GM19467 (cell line): ENCODE data around the gene DIAPH3.
A peak's percentile ranks its signal among the peaks of the same experiment; 100 is the strongest.

ENCODE experiments used
- ATAC-seq: cut with Tn5 transposase; IDR thresholded peaks from one replicate; pipeline ENCODE4 v1.9.1; 2021; ENCODE audit warnings: mild to moderate bottlenecking, moderate library complexity; ENCODE audit not compliant: unreplicated experiment

Gene DIAPH3

DNA sequence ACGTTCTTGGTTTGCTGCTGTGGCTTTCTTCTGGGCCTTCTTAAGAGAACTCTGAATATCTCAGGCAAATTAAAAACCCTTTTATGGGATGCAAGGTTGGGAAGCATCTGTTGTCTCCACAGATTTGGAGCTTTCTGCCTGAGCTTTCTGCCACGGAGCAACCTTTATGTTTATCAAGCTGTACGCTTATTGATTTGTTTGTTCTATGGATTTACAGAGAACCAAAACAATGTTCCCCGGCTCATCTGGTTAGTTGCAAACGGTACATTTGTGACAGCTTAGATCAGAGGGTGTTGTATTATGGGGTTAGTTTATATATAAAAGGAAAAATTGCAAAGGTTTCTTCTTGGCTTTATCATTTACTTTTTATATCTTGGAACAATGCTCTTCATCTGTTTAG, 479.6 kb downstream of the DIAPH3 start:
- no peak for ATAC-seq

GRCh38 chr13:59681636-59682311, 482.0 kb downstream of the DIAPH3 start:
- ATAC-seq, result no peak

DNA sequence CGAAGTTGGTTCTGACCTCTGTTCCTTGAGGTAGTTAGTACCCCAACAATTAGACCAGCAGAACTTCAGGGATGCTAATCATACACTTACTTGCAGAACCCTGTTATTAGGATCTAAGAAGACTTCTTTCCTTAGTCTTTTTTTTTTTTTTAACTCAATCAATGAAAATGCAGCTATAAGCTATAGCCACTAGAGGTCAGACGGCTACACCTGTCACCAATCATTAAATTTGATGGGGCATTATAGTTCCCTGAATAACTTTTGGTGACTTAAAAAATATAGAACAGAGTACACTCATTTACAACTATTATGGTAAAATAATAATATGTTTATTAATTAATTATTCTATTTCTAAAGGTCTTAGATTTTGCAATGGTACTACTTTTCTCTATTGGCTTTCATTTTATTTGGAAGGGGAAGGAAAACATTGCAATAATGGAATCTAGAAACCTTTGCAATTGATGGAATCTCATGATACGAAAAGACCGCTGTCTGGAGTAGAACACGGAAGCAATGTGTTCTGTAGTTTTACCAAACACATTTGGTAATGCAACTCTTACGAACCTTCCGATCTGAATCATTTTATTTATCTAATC, 483.2 kb downstream of the DIAPH3 start:
- ATAC-seq, result no peak

DNA sequence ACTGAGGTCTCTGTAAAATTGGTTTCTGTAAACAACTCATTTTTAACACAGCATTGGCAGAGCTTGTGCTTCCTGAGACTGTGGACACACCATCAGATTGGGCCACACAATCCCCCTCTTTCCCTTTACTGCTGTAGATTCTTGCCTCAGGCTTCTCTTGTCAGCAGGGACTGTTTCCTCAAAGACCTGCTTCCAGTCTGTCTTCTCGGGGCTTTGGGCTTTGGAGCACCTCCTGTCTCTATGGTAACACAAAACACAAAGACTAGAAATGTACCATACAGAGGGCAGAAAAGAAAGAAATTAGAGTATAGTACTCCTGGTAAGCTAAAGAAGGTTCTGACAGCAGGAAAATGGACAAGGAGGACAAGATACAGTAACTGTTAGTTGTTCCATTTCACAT, 484.5 kb downstream of the DIAPH3 start:
- no peak for ATAC-seq

DNA sequence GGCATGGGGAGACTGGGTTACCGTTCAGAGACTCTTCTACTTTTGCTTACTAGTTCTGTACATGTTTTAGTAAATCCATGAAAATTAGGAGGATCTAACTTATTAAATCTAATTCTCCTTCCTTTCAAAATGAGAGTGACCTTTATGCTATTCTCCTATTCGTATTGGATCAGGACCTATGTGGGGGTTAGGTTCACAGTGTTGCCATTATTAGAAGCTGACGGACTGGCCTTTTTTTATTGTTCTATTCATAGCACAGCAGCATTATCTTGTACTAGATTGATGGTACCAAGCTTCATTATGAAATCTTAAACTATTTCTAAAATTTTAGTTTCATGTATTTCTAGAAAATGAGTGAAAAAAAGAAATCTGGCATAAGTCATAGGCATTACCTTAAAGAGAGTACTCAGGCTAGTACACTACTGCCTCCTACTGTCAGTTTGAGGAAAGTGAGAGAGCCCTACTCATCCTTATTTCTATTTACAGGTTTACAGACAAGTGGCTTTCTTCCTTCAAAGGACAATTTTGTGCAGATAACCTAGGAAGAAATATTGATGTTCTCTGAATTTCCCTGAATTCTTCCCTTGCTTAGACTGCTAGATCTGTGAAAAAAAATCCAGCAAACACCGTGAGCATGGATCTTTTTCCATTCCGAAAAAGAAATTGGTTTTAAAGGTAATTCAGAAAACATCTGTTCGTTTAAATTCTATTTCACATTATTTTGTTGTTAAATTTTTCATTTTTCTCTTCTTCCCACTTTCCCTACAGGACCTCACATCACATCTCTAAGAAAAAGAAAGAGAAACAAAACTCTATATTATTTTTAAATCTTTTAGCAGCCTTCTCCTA, 485.5 kb downstream of the DIAPH3 start:
- peak; percentile 63 for ATAC-seq

DNA sequence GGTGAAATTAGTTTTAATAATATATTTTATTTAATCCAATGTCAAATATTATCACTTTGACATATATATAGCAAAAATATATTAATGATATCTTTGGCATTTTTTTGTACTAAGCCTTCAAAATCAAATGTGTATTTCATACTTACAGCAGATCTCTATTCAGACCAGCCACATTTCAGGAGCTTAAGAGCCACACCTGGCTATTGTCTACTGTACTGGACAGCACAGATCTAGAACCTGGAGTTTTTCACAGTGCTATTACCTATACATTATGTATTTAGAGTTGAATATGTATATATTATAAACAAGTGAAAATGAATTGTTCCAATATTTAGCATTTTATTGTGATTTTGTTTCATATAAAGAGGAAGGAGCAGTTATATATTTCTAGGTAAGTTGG, 486.3 kb downstream of the DIAPH3 start:
- no peak for ATAC-seq

GRCh38 chr13:59674616-59675015, 489.1 kb downstream of the DIAPH3 start:
- peak; percentile 45 for ATAC-seq

- ATAC-seq, result no peak
Observed at GRCh38 chr13:59673286-59673685, 490.4 kb downstream of the DIAPH3 start.

- ATAC-seq, result peak; percentile 52
Observed at GRCh38 chr13:59672445-59672844, 491.3 kb downstream of the DIAPH3 start.

- ATAC-seq, result no peak
Observed at GRCh38 chr13:59671881-59672280, 491.8 kb downstream of the DIAPH3 start.

DNA sequence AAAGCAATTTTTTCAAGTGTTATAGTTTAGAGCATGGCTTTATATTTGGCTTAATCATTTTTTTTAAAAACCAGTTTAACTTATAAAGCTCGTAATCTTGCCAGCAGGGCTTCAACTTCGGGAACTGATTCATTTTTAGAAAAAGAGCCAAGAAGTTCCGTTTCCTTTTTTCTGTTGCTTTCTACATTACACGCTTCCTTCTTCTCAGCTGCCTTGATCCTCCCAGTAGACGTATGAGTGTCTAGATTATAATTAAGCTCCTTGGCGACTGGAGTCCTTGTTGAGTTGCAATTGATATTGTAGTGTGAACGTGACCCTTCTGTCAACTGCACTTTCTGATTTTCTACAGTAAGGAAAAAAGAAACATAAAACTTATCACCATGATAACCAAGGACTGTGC, 497.2 kb downstream of the DIAPH3 start:
- no peak for ATAC-seq

- no peak for ATAC-seq
Observed at GRCh38 chr13:59665732-59666131, 498.0 kb downstream of the DIAPH3 start.

DNA sequence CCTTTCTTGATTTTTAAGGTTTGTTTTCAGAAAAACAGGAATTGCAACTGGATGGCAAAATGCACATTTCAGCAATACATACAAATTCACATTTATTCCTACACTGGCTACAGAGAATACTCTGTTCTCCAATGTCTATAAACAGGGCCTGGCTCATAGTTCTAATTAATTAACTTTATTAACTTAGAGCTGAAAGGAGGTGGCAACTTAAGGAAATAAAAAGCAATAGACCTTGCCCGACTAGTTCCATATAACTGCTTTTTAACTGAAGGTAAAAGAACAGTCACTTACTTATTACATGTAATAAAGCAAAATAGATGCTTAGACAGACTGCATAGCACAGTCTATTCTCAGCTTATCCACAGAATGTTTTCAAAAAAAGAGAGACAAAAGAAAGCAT, 498.5 kb downstream of the DIAPH3 start:
- no peak for ATAC-seq

GRCh38 chr13:59664586-59664985, 499.1 kb downstream of the DIAPH3 start:
- ATAC-seq, result no peak

DNA sequence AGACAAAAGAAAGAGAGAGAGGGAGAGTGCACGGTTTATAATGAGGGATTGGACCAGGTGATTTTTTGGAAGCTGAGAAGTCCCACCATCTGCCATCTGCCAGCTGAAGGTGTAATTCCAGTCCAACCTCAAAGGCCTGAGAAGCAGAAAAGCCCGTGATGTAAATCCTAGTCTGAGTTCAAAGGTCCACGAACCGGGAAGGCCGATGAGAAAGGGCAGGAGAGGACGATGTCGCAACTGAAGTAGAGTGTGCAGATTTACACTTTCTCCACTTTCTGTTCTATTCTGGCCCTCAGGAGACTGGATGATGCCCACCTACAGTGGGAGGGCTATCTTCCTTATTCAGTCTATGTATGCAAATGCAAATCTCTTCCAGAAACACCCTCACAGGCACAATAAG, 500.0 kb downstream of the DIAPH3 start:
- ATAC-seq, result no peak

- no peak for ATAC-seq
Observed at GRCh38 chr13:59660582-59660981, 503.1 kb downstream of the DIAPH3 start.

GRCh38 chr13:59659981-59660380, 503.7 kb downstream of the DIAPH3 start:
- ATAC-seq, result no peak

DNA sequence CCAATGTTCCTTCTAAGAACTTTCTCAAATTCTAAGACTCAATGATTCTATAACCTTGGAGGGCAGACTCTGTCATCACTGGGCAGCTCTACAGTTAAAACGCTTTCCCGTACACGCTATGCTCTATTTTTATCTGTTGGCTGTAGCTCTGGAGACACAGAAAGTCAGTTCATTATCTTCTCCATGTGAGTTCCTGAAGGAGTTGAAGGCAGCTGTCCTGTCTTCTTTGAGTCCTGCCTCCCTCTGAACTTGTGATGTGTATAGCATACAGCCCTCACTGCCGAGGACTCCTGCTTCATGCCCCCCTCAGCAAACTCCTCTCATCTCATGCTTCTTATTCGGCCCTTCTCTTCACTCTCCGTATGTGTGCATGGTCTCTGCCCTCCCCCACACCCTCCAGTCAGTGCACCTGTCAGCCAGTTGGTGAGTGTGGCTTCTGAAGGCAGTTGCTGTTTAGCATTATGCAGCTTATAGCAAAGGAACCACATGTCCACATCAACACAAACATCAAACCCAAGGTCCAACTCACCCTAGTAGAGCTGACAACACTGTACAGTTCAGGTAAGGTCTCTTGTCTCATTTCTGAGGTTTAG, 504.9 kb downstream of the DIAPH3 start:
- ATAC-seq, result no peak

- ATAC-seq, result no peak
Observed at GRCh38 chr13:59658027-59658737, 505.5 kb downstream of the DIAPH3 start.

GRCh38 chr13:59653916-59654315, 509.8 kb downstream of the DIAPH3 start:
- ATAC-seq, result no peak

- ATAC-seq, result no peak
Observed at GRCh38 chr13:59651479-59651878, 512.2 kb downstream of the DIAPH3 start.
